ENCODE data around the gene SELENOK. TPM values are rescaled to one million over a fixed set of nuclear protein-coding genes. Genes with fewer than 3 reads are reported as not detected.
A peak's percentile ranks its signal among the peaks of the same experiment; 100 is the strongest.

Gene SELENOK
- total RNA-seq, 1 experiment from 2014 or later, result 61.0 TPM

DNA sequence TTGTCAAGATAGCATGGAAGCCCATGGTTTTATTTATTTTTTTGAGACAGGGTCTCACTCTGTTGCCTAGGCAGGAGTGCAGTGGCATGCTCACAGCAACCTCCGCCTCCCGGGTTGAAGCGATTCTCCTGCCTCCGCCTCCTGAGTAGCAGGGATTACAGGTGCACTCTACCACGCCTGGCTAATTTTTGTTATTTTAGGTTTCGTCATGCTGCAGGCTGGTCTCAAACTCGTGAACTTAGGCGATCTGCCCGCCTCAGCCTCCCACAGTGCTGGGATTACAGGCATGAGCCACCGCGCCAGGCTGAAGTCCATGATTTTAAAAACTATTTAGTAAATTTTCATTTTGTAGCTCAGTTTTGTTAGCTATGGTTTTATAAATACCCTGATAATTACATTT, 7.0 kb downstream of the SELENOK start:
- no peak for DNase-seq (ENCODE audit: low spot score)

DNA sequence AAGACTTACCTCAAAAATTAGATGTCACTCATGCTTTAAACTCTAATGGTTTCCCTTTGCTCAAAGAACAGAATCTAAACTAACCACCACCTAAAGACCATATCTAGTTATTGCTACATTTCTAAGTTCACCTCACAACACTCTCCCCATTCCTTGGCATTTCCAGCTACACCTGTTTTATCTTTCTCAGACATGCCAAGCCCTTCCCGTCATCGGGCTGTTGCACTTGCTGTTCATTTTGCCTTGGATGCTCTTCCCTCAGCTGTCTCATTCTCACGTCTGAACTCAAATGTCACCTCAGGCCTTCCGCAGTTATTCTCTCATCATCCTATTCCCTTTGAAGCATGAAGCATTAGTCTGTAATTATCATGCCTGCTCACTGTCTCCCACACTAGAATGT, 8.7 kb downstream of the SELENOK start:
- no peak for DNase-seq (ENCODE audit: low spot score)

DNA sequence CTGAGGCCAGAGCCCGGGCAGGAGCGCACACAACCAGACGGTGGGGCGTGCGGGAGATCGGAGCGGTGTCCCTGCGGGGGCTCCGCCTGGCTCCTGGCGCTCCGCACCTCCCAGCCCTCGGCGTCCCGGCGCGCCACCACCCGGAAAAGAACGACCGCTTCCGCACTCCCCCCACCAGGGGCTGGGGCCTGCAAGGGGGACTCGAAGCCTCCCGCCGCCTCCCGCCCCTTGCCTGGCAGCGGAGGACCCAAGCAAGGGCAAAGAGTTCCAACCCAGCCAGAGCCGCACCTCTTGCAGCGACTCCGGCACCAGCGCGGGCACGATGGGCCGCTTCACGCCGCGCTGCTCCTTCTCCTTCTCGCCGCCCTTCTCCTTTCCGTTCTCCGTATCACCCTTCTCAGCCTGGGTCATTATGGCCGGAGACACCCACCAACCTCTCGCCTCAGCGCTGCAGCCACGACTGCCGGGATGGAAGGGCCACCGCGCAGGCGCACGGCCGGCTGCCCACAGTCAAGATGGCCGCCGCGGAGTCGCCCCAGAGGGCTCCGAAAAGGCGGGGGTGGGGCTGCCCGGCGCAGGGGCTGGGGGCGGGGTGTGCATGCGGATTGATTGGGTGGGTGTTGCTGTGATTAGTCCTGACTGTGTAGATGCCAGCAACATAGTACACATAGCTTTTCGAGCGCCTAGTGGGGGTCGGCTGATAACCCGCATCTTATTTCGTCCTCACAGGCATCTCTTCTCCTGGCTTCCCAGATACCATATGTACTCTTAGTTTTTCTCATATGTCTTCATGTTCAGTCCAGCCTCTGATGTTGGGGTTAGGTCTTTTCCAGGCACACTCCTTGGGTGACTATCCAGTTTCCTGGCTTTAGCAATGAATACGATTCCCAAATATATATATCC, 9.7 kb downstream of the SELENOK start, which contains the start of gene ACTR8:
TSS of gene ACTR8 (minus strand) at position 462 of the 903 bp plus-strand sequence. CDS start at position 411, 51 bp downstream.
- peak; percentile 47 for DNase-seq (ENCODE audit: low spot score)

DNA sequence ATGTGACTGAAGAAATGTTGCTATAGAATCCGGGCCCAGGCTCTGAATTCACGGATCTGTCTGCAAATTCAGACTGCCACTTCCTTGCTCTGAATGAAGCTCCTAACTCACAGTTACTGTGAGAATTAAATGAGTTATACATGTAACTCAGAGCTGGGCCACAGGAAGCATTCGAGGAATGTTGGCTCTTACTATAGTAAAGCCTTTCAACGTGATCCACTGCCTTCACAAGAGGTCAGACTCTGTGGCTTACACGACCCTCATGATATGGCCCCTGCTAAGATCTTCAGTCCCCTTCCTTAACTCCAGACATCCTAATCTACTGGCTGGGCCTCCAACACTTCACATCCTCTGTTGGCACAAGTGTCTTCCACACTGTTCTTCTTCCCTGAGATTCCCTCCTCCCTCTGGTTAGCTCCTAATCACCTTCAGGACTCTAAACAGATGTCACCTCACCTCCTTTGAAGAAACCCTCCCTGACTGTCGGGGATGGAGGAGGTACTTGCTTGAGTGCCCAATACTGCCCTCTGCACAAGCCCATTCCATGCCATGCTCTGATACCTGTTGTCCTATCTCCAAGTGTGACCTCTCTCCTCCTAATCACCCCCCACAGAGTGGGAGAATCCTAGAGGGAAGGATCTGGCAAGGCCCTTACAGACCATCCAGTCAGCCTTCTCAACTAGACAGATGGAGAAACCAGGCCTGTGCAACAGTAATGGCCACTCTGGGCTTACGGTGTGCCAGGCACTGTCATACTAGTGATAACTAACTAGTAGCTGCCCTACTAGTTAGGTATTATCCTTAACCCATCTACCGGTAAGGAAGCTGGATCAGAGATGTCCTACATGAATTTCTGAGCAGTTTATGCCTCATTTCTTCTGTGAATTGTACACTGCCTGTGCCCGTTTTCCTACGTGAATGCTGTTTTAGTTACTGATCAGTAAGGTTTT, 11.0 kb downstream of the SELENOK start:
- DNase-seq (ENCODE audit: low spot score), result no peak

DNA sequence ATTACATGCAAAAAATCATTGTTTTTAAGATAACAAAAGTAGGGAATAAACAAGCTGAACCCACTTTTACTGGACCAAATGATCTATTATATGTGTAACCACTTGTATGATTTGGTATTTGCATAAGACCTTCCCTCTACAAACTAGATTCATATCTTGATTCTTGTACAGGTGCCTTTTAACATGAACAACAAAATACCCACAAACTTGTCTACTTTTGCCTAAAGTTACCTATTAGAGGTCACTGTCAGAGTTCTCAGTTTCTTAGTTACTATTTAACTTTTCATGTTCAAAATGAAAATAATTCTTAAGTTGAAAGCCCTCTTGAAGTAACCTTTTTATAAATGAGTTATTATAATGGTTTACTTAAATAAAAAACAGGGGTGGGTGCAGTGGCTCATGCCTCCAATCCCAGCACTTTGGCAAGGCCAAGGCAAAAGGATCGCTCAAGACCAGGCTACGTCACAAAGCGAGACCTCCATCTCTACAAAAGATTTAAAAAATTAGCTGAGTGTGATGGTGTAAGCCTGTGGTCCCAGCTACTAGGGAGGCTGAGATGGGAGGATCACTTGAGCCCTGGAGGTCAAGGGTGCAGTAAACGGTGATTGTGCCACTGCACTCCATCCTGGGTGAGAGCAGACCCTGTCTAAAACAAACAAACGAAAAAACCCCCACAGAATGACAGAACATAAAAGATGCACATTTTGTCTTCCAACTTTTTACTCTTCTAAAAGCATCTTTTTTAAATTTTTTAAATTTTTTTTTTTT, 25.7 kb downstream of the SELENOK start:
- no peak for DNase-seq (ENCODE audit: low spot score)

DNA sequence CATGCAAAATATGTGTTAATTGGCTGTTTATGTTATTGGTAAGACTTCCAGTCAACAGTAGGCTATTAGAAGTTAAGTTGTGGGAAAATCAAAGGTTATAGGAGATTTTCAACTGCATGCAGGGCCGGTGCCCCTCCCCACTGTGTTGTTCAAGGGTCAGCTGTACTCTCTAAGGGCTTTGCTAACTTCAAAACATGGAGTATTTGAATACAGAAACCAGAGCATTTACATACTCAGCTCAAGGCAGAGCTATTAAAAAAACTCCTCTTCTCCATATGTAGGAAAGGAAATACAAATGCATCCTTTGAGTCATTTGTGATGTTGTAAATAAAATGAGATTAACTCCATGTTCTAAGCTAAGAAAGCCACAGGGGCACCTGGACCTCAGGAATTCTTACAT, 28.5 kb downstream of the SELENOK start:
- no peak for DNase-seq (ENCODE audit: low spot score)

DNA sequence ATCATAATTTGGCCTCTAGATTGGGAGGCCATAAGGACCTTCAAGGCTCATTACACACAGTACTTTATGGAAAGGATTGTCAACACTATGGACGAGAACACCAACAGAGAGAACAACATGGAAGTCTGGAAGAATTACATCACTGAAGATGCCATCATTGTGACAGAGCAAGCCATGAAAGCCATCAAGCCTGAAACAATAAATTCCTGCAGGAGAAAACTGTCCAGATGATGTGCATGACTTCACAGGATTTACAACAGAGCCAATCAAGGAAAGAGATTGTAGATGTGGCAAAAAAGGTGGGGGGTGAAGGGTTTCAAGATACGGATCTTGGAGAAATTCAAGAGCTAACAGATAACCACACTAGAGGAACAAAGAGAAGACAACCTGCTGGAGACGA, 29.4 kb downstream of the SELENOK start:
- no peak for DNase-seq (ENCODE audit: low spot score)

DNA sequence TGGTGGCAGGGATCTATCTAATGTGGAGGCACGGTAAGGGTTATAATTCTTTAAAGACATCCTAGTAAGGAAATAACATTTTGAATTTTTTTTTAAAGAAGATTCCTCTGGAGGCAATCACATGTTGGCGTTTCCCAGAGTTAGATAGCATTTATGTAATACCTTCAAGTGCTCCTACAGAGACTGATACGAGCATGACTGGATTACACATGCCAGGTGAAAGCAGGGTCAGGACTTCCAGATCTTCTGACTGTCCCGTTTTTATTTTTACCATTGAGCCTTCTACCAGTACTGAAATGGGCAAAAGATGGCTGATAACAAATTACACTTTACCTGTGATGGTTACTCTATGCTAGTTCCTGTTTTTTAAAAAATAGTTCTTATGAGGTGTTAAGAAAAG, 31.5 kb downstream of the SELENOK start:
- no peak for DNase-seq (ENCODE audit: low spot score)

DNA sequence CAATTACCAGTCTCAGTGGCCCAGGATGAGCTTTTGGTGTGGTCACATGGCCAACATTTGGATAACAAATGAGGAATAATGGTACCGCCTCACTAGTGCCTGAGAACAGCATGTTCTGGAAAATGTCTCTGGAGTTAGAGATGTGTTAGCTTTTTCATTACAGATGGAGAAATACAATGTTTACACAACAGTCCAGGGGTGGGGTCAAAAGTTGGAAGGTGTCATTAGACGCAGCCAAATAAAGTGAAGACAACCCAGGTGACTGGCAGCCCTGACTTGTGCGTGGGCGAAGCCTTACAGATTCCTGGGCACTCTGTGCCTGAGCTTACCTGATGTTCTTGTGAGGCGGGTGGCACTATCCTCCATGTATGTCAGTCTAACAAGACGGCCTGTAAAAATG, 32.5 kb downstream of the SELENOK start:
- no peak for DNase-seq (ENCODE audit: low spot score)

DNA sequence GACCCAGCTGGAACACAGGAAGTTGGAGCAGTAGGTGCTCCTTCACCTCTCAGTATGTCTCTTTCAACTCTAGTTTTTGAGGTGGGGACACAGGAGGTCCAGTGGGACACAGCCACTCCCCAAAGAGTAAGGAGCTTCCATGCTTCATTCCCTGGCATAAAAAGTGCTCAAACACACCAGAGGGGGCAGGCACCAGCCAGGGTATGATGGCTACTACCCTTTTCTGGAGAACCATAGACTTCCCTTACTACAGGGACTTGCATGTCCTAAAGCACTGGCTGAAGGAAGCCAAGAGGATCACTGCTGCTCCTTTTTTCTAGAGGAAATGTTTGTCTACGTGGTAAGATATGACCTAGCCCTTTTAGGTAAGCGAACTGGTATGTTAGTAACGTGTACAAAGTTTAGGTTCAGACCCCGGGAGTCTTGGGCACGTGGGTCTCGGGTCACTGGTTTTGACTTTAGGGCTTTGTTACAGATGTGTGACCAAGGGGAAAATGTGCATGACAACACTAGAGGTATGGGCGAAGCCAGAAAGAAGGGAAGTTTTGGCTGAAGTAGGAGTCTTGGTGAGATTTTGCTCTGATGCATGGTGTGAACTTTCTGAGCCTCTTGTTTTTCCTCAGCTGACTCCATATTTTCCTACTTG, 33.4 kb downstream of the SELENOK start:
- DNase-seq (ENCODE audit: low spot score), result no peak

DNA sequence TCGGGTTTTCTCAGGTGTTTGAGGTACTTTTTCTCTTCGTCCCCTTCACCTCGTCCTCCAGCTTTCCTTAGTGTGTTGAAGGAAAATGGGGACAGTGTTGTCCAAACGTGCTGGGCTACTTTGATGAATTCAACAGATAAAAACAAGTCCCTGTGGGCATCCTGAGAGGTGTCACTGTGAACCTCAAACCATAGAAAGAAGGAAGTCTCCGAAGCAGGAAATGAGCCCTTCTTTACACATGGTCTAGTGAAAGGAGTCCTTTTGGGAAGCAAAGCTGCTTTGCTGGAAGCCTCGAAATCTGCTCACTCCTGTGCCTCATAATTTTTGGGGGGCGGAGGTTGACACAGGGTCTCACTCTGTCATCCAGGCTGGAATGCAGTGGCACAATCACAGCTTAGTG, 34.7 kb downstream of the SELENOK start:
- no peak for DNase-seq (ENCODE audit: low spot score)

DNA sequence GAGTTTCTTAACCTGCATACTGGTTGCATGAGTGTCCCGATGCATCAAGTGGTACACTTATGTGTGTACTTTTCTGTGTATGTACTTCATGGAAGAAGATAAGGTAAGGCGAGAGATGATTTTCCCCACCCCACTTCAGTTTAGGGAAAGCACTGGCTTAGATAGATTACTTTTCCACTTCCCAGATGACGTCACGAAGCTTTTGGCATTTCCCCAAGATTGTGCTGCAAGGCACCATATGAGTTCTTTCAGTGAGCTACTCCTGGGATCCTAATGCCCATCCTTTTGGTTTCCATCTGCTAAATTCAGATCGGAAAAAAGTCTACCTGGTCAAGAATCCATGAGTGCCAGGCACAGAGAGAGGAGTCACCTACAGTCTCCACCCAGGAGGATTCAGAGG, 40.8 kb downstream of the SELENOK start:
- peak; percentile 10 for DNase-seq (ENCODE audit: low spot score)

DNA sequence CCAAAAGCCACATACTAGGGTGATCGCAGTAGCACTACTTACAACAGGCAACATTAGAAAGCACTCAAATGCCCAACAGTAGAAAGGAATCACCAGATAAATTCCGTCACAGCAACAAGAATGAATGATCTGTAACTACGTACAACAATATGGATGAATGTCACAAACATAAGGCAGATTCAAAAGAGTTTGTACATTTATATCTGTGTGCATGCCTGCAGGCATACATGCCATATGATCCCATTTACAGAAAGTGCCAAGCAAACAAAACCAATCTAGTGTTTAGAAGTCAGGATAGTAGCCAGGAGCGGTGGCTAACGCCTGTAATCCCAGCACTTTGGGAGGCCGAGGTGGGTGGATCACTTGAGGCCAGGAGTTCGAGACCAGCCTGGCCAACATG, 41.7 kb downstream of the SELENOK start:
- DNase-seq (ENCODE audit: low spot score), result no peak

DNA sequence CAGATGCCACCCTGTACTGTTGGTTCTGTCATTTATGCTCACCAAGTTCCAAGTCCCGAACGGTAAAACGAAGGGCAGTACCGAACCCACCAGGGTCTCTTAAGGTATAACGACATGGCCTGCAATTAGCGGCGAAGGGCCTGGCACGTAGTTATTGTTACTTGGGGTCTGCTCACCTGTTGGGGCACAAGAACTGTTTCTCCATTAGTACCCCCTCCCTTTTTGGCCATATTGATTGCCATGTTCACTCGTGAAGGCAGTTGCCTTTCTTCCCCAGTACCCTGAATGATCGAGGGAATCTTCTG, 44.9 kb downstream of the SELENOK start:
- DNase-seq (ENCODE audit: low spot score), result no peak

DNA sequence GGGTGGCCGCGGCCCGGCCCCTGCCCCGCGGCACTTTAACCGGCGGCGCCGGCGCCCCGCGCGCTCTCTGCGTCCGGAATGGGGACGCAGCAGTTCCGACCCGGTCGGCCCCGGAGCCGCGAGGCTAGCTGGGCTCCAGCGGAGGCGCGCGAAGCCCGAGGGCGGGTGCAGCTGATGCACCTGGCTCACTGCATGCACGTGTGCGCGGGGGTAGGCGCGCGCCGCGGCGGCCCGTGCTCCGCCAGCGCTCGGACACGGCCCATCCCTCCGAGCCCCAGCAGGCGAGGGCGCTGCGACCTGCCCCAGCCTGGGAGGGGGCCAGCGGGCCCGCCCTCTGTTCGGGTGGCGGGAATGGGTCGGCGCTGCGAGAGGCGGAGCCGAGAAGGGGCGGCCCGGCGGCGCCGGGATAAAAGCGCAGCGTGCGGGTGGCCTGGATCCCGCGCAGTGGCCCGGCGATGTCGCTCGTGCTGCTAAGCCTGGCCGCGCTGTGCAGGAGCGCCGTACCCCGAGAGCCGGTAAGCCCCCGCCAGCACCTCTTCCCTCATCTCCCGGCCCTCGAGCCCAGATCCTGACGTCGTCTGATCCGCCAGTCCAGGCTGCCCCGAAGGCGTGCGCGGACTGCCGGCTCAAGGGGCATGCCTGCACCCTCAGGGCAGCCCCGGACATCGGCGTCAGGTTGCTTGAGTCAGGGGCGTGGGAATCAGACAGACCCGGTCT, 45.4 kb downstream of the SELENOK start, which contains the start of the genes CHDH and IL17RB:
TSS of gene CHDH (minus strand) at position 286 of the 717 bp plus-strand sequence. CDS start 22,411 bp downstream, outside the sequence.
TSS of gene IL17RB (plus strand) at position 435 of the 717 bp plus-strand sequence. CDS start at position 456, 21 bp downstream.
- no peak for DNase-seq (ENCODE audit: low spot score)

DNA sequence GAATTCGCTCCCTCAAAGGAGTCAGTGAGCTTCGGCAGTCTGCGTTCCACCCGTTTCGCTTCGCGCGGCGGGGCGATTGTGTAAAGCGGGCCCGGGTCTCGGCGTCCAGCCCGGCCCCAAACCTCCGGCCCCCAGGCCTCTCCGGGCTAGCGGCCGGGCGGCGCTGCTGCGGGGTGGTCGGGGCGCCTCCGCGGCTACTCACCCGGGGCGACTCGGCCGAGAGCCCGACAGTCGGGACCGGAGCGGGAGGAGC, 45.9 kb downstream of the SELENOK start:
- no peak for DNase-seq (ENCODE audit: low spot score)

DNA sequence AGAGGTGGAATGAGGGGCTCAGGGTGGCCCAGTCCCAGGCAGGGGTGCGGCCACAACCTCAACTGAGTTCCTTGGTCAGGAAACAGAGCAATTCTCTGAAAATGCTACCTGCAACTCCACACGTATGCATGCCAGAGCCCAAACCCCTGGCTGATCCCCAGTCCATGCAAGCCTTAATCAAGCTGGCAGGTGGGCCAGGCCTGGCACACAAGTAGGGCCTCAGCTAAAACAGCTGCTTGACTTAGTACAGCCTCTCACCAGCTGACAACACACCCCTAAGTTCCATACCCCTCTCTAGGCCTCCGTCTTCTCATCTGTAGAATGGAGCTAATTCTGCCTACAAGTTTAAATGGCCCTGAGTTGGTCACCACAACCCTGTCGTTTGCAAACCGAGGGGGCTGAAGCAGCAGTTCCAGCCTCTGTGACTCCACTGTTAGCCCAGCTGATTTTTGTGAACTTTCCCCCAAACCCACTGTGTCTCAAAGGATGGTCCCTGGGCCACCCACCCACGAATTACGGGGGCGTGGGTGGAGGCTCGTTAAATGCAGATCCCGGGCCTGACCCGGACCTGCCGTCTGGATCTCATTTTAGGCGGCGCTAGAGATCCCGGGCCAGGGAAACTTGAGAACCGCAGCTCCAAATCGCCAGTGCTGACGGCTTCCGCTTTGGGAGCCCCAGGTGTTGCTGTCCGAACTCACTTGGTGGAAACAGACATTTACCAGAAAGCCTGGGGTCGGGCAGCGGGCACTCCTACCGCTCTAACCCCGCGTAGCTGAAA, 46.4 kb downstream of the SELENOK start:
- DNase-seq (ENCODE audit: low spot score), result no peak

DNA sequence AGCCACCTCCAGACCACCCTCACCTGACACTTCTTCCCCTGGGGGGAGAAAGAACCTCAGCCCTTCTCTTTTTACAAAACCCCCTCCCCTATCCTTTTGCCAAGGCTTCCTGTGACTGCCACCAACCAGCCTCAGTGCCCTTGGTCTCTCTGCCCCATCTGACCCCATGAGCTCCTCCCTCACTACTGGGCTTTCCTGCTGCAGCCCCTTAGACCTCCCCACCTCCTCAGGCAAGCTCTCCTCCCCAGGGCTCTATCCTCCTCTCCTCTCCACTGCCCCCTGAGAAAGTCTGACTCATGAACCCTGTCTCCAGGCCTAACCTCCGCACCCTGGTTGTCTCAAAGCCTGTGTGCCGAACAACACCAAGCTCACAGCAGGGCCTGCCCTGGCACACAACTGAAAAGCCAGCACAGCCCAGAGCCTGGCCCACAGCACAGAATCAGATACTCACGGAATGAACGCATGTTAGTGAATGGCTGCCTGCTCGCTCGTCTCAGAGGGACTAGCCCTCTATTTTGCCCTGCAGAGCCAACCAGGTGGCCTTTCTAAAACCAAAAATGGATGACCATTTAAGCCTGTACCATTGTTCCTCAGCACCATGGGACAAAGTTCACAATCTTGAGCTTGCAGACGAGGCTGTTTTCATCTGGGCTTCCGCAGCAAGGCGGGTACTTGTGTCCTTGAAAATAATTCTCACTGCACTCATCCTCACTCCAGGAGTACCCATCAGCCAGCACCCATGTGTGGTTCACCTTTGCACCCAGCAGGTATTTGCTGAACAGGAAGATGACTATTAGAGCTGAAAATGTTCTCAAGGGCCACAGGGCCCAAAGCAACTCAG, 47.2 kb downstream of the SELENOK start:
- DNase-seq (ENCODE audit: low spot score), result no peak

Data from H4 (cell line).